Hematopoietic multipotent progenitor cell treated with erythropoietin and hydrocortisone succinate and interleukin-3 and kit ligand, for 15 days (in vitro differentiated cells): Measurements from ENCODE around the gene TRIM27.
"Not testable (repeated sequence)": the region's sequence is repeated elsewhere in the genome, so short reads cannot be mapped to it uniquely, and the experiment has no call there.

Experiments
- DNase-seq: peaks from one replicate; pipeline ENCODE4 v3.0.0-alpha.2; 2015; ENCODE audit warnings: low spot score

Gene TRIM27

DNA sequence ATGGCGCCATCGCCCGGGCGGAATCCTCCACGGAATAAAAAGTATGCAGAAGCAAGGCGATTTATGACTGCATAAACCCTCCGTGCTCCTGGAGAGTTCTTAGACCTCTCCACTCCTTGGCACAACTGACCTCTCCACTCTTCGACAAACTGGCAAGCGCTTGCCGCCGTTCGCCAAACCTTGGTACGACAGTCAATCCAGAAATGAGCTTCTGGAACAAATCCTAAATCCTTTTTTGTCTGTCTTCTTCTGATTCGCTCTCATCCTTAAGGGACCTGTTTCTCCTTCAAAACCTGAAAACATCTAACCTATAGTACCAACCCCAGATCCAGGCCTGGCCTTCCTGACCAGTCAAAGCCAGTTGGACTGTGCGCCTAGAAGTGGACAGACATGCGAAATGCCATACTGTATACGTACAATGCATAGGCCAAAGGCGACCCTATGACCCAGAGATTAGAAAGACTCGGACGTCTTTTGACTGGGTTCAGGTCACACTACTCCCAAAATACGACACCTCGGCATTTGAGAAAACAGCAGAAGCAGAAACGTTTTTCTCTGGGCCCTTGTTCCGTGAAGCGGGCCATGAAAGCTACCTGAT, 59.4 kb downstream of the TRIM27 start:
- DNase-seq = no peak

DNA sequence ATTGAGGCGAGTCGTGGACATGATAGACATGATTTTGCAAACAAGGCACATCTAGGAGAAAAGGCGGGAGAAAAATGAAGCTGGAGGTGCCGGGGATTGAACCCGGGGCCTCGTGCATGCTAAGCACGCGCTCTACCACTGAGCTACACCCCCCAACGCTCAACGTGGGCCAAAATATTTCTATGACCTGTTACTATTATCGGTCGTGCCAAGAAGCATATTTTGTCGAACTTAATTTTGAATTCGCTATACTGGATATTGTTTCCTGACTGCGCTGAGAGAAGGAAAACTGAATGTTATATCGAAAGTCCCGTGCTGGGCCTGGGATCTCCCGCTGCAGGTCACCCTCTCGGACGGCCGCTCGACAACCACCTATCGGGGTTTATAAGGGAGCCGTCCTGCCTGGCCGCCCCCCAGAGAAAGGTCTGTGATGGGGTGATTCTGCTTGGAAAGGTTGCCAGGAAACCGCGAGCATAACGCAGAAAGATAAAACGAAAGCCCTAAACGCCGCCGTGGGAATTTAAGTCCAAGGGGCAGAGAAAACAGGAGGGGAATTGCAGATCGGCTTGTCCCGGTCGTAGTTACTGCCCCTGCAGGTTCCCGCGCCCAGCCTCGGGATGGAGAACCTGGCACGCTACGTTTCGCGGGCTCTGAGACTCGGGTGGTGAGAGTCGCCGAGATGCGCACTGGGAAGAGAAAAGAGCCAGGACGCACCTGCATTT, 60.0 kb downstream of the TRIM27 start:
- DNase-seq = peak; percentile 89

DNA sequence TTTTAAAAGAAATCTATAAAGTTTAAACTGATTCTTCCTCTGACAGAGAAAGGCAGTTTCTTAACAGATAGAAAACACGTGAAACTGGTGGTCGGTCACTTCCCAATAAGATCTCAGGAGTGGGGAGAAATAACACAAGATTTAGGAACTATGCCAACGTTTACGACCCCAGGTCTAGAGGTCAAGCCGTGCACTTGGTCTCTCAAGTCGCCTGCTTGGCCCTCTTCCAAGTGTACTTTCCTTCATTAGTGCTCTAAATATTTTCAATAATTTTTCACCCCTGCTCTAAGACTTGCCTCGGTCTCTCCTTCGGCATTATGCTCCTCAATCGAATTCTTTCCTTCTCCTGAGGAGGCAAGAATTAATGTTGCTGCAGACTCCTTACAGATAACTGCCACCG, 61.7 kb downstream of the TRIM27 start:
- no peak for DNase-seq

DNA sequence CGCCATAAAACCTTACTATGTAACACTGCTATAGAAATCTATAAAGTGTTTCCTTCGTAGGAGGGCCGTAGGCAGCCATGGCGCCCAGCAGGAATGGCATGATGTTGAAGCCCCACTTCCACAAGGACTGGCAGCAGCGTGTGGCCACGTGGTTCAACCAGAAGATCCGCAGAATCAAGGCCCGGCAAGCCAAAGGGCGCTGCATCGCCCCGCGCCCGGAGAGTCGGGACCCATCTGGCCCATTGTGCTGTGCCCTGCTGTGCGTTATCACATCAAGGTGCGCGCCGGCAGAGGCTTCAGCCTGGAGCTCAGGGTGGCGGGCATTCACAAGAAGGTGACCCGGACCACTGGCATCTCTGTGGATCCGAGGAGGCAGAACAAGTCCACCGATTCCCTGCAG, 62.4 kb downstream of the TRIM27 start:
- DNase-seq = no peak

DNA sequence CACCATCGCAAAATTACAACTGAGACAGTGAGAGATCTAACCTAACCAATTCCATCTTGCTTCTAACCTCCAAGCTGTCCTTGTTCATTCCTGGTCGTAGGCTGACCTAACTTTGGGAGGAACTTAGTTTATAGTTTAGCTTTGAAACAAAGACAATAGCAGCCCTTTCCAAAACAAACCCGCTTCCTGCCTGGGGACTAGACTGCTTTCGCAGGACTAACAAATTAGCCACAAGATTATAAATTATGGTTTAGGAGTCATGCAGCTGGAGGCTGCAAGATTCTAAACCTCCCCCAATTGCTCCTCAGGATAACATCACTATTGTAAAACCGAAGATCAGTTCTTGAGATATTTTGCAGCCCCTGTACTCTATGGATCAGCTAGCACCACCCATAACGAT, 63.2 kb downstream of the TRIM27 start:
- no peak for DNase-seq

DNA sequence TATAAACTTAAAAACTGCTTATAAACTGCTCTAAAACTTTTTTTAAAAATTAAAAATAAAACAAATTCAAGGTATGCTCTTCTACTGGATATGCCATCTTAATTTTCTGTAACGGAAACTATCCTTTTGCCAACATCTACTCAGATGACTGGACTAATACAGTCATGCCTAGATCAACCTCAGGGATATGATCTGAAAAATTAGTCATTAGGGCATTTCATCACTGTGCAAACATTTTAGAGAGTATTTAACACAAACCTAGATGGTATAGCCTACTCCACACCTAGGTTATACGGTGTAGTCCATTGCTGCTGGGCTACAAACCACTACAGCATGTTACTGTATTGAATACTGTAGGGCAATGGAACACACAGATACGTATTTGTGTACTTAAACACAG, 64.8 kb downstream of the TRIM27 start:
- no peak for DNase-seq

DNA sequence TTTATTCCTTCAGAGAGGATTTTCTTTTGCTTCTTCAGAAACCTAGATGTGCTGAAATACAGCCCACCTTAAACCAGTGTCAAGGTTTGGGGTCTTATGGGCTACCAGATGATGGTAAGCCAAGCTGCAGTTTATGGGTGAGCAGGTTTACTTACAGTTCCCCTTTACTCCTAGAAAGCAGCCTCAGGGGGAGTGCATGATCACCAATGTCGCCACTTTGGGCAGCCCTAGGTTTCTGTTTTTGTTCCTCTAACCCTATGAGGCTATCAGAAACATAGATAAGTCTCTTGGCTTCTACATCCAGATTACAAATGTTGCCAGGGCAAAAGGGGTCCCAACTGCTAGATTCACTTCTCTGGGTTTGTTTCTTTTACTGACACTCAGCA, 67.2 kb downstream of the TRIM27 start:
- DNase-seq = no peak

DNA sequence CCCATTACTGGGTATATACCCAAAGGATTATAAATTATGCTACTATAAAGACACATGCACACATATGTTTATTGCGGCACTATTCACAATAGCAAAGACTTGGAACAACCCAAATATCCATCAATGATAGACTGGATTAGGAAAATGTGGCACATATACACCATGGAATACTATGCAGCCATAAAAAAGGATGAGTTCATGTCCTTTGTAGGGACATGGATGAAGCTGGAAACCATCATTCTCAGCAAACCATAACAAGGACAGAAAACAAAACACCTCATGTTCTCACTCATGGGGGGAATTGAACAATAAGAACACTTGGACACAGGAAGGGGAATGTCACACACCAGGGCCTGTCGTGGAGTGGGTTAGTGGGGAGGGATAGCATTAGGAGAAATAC, 69.4 kb downstream of the TRIM27 start:
- DNase-seq = not testable (repeated sequence)
